Mucosa of descending colon (tissue), 3 donors: ENCODE measurements around the gene SPANXB1. TPM values are rescaled to one million over a fixed set of nuclear protein-coding genes. Genes with fewer than 3 reads are reported as not detected.
"Not testable (repeated sequence)": the region's sequence is repeated elsewhere in the genome, so short reads cannot be mapped to it uniquely, and the experiment has no call there.

Experiments used
- ATAC-seq: fragments of 200-7000 bp; cut with Tn5 transposase; one replicate; pipeline ENCODE4 v1.9.1; 2020; ENCODE audit warnings: mild to moderate bottlenecking, moderate library complexity
- DNase-seq, 3 donors: peaks; one replicate each; pipeline ENCODE4 v3.0.0-alpha.2; 2020
- H3K36me3 ChIP-seq: fragments of 200-600 bp; one replicate; pipeline ENCODE4 v1.8.0; 2021; ENCODE audit warnings: low read depth, mild to moderate bottlenecking
- H3K4me1 ChIP-seq: fragments of 200-600 bp; one replicate; pipeline ENCODE4 v1.8.0; 2021; ENCODE audit warnings: low read depth, mild to moderate bottlenecking
- H3K4me3 ChIP-seq: fragments of 200-600 bp; one replicate; pipeline ENCODE4 v1.8.0; 2021; ENCODE audit warnings: mild to moderate bottlenecking
- H3K9me3 ChIP-seq: fragments of 200-600 bp; one replicate; pipeline ENCODE4 v1.8.0; 2021; ENCODE audit warnings: mild to moderate bottlenecking
- CTCF ChIP-seq: fragments of 200-600 bp; IDR thresholded peaks from one replicate; pipeline ENCODE4 v1.8.0; 2022; ENCODE audit warnings: antibody characterized with exemption, mild to moderate bottlenecking
- intact Hi-C, 2 donors: fragments of 100-400 bp; cut with DNase I in 1 of 2; cut with micrococcal nuclease in 1 of 2; formaldehyde crosslinking; loops; one replicate each; pipeline versions ENCODE4 v1.11.0 to v1.11.1; 2022; cut with DNase I, micrococcal nuclease
- long read RNA-seq, 2 donors: library from polyadenylated mRNA; unstranded; transcript quantifications; one replicate each; pipeline ENCODE4 v2.0.0, GENCODE V29; 2019 to 2021
- total RNA-seq, 3 donors: library from RNA; stranded (reverse); fragmentation: NEBNext Ultra II Directional in 2 of 3; extraction: Animal tissue kit (Norgen Biotek cat#: 25700) in 2 of 3; gene quantifications; one replicate each; pipeline versions ENCODE4 v1.2.1 to v1.2.4, GENCODE V29; 2021 to 2023
- donor health status: DM: no; HTN: no; CAD: no; lungs with moderate emphysema.
- donor health status: DM: no; HTN: no; CAD: no.
- donor health status: DM: no; HTN: yes; CAD: no.

Gene SPANXB1
- total RNA-seq: not detected
- long read RNA-seq, donor 1: 0 reads
- long read RNA-seq, donor 2: 0 reads

- DNase-seq, ATAC-seq, intact Hi-C loops: not testable (repeated sequence)
Measured at GRCh38 chrX:141002568-141002967, at the start of gene SPANXB1. Gene SPANXB1, plus strand, starts transcription at chrX:141002594. Its CDS starts 100 bp downstream, at chrX:141002694.

GRCh38 chrX:140967036-140967435, 35.4 kb upstream of the SPANXB1 start:
- no peak for DNase-seq
- Histone ChIP-seq H3K4me1 (no peaks in the 10 kb centered on the region), H3K9me3 (no peaks in the 10 kb centered on the region), H3K4me3 (no peak overlapping the region), H3K36me3 (no peaks in the 10 kb centered on the region)
- ATAC-seq: no peak
- TF ChIP-seq CTCF: no peak
- intact Hi-C loops: no loop called here

More at GRCh38 chrX:141002568-141002967, at the start of gene SPANXB1:
- H3K4me1 ChIP-seq, H3K4me3 ChIP-seq, H3K36me3 ChIP-seq, H3K9me3 ChIP-seq: not testable (repeated sequence)

DNA sequence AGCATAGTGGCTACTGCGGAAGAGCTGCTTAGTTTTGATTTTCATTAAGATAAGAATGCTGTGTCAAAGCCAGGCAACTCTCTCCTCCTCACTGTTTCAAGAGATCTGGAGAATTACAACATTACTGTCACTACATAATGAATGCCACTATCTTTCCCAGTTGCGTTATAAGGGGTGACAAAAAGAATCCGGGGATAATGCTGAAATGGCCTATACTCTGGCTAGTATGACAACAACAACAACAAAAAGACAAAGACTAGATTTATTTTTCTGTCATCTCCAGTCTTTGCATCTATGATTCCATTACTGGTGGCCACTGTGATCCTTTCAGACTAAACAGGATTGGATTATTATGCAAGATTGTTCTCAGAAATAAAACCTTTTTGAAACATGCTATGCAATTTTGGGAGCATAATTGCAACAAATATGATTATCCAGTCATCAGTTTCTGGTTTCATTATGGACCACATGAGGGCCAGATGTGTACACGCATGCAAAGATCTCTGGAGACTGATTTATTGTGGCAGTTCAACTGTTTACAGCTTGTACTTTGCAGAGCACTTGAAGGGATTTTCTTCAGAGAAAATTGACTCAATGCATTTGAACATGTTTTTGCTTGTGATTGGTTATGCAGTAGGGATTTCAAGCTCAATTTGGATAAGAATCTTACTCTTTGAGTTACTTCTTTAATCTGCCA, 31.1 kb upstream of the SPANXB1 start:
- DNase-seq: no peak
- no peaks in the 10 kb centered on the region for H3K4me1 ChIP-seq
- no peaks in the 10 kb centered on the region for H3K9me3 ChIP-seq
- H3K36me3 ChIP-seq: no peaks in the 10 kb centered on the region
- TF ChIP-seq CTCF: no peak
- ATAC-seq: no peak
- H3K4me3 ChIP-seq: no peak overlapping the region
- intact Hi-C loops: no loop called here

- no peak for TF ChIP-seq CTCF
Measured at GRCh38 chrX:140975472-140975871, 26.9 kb upstream of the SPANXB1 start.

DNA sequence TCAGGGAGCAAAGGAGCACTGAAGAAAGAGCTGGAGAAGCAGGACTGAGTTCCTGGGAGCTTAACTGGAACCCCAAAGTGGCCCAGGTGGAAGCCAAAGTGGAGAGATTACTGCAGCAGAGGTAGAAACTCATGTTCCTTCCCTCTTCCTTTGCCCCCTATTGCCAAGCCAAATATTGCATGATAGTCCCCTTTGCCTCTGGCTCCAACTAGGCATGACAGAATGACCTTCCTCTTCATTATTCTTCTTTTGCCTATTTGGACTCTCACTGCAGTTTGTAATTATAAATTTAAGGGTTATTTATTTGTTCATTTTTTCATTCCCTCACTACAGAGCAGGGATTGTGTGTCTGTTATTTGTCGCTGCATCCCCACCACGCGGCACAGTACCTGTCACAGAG, 22.1 kb upstream of the SPANXB1 start:
- H3K36me3 ChIP-seq: no peaks in the 10 kb centered on the region
- no peak for DNase-seq
- intact Hi-C loops: no loop called here
- H3K4me3 ChIP-seq: no peak overlapping the region
- no peak for TF ChIP-seq CTCF
- H3K4me1 ChIP-seq: no peaks in the 10 kb centered on the region
- H3K9me3 ChIP-seq: no peaks in the 10 kb centered on the region
- no peak for ATAC-seq

More at GRCh38 chrX:140975472-140975871, 26.9 kb upstream of the SPANXB1 start:
- ATAC-seq (no peak), DNase-seq (no peak)
- Histone ChIP-seq H3K4me3 (no peak overlapping the region), H3K9me3 (no peaks in the 10 kb centered on the region), H3K4me1 (no peaks in the 10 kb centered on the region), H3K36me3 (no peaks in the 10 kb centered on the region)
- intact Hi-C loops: no loop called here

GRCh38 chrX:140983730-140984129, 18.7 kb upstream of the SPANXB1 start:
- ATAC-seq: no peak
- intact Hi-C loops: no loop called here
- Histone ChIP-seq H3K9me3 (no peaks in the 10 kb centered on the region), H3K36me3 (no peaks in the 10 kb centered on the region), H3K4me3 (no peak overlapping the region), H3K4me1 (no peaks in the 10 kb centered on the region)
- DNase-seq: no peak
- TF ChIP-seq CTCF: no peak

GRCh38 chrX:141005243-141005642, 2.8 kb downstream of the SPANXB1 start:
- DNase-seq, H3K9me3 ChIP-seq, H3K36me3 ChIP-seq, intact Hi-C loops, ATAC-seq, H3K4me3 ChIP-seq, H3K4me1 ChIP-seq: not testable (repeated sequence)

DNA sequence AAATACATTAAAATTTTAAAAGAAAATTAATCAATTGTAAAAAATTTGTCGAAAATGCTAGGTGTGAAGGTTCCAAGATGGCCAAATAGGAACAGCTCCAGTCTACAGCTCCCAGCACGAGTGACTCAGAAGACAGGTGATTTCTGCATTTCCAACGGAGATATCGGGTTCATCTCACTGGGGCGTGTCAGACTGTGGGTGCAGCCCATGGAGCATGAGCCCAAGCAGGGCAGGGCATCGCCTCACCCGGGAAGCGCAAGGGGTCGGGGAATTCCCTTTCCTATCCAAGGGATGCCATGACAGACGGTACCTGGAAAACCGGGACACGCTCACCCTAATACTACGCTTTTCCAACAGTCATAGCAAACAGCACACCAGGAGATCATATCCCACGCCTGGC, 41.9 kb downstream of the SPANXB1 start:
- H3K9me3 ChIP-seq, H3K4me3 ChIP-seq, ATAC-seq, H3K36me3 ChIP-seq, intact Hi-C loops, H3K4me1 ChIP-seq: not testable (repeated sequence)
- DNase-seq: peak in 1 of 3 donors; percentile 10

GRCh38 chrX:141049878-141050277, 47.5 kb downstream of the SPANXB1 start:
- intact Hi-C loops, ATAC-seq, H3K36me3 ChIP-seq: not testable (repeated sequence)

More at GRCh38 chrX:141049878-141050277, 47.5 kb downstream of the SPANXB1 start:
- not testable (repeated sequence) for H3K9me3 ChIP-seq, DNase-seq, H3K4me3 ChIP-seq, H3K4me1 ChIP-seq
